DMS53 treated with DMSO at 0.1 percent for 48 hours (cell line): ENCODE results near the gene MRGPRF.

ENCODE experiments used
- DNase-seq: peaks from one replicate; lab custom pipeline; 2025; ENCODE audit not compliant: unreplicated experiment; lab: John Stamatoyannopoulos, UW

Gene MRGPRF

DNA sequence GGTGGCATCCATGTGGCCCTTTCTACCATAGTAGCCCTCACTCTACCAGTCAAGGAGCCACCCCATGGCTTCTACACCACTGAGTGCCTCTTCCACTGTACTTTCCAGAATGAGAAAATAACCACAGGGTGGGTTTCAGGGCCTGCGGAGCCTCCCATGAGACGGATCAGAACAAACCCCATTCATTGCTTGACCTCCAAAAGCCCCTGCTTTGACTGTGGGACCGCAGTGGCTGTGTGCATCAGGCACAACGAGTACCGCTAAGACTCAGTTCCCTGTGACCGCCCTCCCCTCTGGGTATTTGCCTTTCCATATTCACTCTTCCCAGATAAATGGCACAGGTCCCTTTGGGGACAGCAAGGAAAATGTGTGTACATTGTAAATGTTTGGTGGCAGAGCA, 11.5 kb upstream of the MRGPRF start:
- no peak for DNase-seq

DNA sequence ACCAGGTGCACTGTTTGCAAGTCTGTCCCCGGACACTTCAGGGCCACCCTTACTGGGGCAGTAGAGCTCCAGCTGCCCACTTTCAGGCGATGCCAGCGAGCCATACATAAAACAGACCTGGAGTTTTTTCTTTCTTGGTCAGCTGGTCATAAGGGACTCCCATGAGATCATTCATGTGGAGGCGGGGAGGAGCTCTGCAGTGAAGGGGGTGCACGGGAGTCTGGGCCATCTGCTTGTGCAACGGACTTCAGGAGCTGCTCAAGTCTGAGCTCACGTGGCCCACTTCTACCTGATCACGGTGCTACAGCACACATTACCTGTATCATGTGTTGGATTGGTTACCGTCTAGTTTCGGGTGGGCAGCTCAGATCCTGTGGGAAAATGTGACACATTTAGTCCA, 9.2 kb upstream of the MRGPRF start:
- no peak for DNase-seq

DNA sequence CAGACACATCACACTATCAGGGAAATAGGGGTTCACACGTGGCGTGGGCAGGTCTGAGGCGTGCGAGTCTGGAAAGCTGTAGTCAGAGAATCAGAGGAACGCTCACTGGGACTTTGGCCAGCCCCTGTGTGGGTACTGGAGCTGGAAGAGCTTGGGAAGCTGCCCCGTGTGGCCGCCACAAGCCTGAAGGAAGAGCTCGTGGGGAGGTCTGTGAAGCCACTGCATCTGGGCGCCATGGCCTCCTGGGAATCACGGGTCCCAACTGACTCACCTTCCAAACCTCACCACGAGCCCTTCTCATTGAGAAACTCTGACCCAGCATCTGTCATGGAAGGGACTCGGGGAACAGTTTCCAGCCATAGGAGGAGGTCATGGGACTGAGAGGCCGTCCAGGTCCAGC, 5.9 kb upstream of the MRGPRF start:
- DNase-seq = no peak

DNA sequence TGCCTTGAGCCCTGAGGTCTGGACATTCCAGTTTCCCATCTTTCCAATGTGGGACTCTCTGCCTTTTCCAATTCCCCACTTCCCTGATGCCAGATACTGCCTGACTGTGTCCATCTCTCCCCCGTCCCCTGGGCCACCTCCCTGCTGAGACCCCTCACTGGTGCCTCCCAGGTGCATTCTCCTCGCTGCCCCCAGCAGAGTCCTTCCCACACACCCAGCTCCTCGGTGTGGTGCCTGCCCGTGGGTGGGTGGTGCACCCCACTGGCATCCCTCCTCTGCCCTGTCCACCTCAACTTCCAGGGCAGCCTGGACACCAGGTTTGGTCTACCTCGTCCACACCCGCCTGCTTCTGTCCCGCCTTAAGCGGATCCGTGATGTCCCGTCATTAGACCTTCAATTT, 4.9 kb upstream of the MRGPRF start:
- DNase-seq = no peak

DNA sequence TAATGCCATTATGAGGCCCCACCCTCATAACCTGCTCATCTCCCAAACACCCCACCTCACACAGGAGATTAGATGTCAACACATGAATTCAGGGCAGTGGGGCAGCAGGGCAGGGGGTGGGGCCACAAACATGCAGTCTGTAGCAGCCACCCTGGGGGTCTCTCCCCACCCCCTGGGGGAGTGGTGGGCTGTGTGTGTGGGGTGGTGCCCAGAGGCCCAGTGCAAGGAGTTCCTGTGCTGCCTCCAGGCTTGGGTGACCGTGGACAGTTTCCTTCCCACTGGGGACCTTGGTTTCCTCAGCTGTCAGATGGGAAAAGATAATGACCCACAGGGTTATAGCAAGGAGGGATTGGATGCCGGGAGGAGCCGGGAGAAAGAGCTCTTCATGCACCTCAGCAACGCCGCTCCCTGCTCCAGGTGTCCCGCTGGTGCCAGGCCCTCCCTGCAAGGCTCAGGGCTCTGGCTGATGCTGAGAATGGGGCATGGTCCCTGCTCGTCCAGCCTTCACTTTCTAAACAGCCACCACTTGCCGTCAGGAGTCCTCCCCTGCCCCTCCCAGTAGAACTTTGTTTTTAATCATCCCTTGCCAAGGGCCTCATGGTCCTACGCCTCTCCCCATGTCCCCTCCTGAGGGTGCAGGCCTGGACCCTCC, 2.0 kb upstream of the MRGPRF start:
- DNase-seq = no peak

DNA sequence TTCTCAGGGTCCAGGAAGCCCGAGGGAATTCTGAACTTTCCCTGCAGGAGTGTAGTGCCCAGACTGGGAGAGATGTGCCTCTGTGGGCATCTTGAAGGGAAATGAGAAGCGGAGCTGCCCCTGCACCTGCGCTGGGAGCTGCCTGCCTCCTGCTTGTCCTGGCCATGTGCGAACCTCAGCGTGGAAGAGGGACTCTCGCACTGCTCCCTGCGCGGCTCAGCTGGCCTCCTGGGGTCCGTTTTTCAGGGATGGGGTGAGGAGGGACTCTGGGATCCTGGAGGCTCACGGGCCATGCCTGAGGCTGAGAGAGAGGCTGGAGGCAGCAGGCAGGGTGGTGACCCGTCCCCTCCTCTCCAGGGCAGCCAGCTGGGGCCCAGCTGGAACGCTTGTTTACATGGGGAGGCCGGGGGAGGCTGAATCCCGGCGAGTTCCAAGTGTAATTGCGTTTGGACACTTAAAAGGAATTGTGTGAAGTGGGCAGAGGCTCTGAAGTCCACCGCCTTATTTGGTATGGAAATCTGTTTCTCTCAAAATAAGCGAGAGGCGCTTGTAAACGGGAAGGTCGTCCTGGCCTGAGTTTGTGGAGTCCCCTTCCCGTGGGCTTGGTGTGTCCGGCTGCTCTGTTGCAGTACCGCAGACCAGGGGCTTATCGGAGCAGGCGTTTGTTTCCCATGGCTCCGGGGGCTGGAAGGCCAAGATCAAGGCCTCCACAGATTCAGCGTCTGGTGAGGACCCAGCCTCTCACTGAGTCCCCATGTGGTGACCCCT, 1.2 kb upstream of the MRGPRF start:
- DNase-seq = no peak

DNA sequence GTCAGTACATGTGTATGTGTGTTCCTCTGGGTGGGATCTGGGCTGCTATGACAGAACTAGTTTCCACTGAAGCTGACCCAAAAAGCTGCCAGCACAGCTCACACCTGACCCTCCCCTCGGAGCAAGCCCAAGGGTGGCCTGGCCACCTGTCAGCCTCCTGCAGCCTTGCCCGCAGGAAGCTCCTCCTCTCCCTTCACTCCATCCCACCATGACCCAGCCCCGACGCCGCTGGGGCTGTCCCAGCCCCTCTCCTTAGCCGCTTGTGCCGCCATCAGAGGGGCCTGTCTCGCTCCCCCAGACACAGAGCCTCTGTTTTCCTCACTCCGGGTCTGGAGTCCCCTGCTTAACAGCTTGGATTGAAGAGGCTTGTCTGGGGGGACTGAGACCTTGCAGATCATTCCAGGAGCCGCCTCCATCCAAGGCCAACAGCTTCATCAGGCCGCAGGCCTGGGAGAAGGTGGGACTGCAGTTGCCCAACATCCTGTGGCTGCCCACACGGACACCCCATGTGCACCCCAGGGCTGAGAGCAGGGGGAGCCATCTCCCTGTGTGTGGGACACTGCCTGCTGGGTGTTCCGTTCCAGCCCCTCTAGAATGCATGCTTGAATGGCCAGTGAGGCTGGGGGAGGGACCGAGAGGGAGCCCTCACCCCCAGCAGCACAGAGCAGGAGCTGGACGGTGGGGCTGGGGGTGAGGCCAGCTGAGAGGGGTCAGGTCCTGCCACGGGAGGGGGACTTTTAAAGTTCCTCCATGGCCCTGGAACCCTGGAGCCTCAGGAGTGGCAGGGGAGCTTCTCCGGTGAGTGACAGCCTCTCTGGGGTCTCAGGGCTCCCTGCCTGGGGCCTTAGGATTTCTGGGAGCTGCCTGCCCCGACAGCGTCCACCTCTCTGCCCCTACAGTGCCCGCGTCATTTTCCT, 696 bp downstream of the MRGPRF start:
- no peak for DNase-seq

DNA sequence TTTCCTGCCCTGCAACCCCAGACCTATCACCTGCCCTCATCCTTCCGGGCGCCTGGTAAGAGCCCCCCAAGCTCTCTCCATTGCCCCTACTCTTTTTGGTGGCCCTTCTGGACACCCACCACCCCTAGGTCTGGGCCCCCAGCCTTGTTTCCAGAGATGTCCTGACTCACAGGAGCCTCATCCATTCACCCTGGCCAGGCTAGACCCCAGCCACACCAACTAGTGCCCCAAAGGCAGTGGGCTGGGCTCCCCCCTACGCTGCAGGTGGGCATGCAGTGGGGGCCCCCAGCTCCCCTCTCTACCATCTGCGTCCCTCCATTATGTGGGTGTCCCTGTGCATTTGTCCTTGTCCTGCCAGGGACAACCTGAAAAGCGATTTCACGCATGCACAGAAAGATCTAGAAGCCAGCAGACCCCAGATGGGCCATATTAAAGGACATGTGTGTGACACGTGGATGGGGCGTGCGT, 1.4 kb downstream of the MRGPRF start:
- DNase-seq = no peak

DNA sequence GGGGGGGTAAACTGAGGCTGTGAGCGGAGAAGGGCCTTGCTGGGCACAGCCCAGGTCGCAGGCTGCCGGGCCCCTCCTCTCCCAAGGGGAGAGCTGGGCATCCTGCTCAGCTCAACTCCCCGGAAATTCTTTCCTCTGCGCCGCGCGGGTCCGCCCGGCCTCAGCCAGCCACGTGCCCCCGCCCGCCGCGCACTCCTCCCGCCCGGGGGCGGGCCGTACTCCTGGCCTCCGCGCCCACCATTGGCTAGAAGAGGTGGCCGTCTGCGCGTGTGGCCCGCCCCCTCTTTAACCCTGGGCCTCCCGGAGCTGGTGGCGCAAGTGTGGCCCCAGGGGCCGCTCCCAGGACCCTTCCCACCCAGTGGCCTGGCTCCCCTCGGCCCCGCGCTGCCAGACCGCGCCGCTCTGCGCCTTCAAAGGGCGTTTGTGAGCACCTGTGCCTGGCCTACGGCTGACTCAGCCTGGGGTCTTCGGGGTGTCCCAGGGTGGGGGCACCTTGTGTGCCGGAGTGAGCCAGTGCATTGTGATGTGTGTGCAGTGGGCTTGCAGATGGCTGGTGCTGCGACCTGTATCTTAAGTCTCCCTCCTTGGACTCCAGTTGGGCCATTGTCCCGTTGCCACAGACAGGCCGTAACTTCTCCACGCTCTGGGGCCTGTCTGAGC, 2.0 kb downstream of the MRGPRF start:
- no peak for DNase-seq

DNA sequence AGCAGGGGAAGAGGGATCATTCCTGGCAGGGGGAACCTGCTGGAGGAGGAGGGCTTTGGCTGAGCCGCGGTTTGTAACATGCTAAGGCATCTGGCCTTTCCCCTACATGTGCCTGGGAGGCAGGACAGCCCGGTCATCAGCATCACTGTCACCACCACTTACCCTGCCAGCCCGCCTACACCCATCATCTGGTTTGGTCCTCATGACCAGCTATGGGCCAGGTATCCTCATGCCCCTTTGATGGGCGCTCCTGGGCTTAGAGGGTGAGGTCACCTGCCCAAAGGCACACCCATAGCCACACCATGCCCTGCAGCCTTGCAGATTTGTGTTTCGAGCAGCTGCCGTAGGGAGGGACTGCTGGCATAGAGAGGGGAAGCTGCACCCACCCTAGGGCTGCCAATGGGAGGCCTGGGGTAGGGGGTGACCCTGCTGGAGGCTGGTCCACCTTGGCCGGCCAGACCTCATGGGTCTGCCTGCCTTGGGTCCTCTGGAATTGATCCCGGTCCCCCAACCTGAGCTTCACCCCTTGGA, 2.6 kb downstream of the MRGPRF start:
- no peak for DNase-seq

DNA sequence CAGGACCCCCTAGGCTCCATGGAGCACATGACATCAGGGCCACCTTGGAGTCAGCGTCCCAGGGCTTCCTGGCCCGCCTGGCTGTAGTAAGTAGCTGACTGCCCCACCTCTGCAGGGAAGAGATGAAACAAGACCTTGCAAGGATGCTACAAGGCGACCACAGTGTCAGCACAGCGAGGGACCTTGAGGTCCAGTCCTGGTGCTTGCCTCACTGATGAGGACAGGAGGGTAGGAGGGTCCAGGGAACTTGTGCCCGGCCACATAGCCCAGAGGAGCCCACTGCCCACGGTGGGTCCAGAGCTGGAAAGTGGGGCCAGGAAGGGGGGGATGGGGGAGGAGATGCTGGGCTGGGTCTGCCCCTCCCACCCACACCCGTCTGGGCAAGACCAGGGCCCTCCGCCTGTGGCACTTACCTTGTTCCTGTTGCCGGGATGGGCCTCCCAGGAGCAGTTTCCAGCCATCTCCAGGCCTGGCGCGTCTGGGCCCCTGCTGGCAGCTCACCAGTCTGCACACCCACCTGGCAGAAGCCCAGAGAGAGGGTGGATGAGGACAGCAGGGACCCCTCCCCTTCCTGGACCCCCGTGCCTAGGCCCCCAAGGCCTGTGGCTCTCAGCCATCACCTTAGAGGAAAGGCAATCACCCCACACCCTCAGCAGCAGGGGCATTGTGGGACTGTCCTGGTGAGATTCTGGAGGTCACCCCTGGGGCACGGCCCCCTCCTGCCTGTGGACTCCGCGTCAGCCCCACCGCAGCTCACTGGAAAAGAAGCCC, 3.4 kb downstream of the MRGPRF start:
- DNase-seq = no peak

DNA sequence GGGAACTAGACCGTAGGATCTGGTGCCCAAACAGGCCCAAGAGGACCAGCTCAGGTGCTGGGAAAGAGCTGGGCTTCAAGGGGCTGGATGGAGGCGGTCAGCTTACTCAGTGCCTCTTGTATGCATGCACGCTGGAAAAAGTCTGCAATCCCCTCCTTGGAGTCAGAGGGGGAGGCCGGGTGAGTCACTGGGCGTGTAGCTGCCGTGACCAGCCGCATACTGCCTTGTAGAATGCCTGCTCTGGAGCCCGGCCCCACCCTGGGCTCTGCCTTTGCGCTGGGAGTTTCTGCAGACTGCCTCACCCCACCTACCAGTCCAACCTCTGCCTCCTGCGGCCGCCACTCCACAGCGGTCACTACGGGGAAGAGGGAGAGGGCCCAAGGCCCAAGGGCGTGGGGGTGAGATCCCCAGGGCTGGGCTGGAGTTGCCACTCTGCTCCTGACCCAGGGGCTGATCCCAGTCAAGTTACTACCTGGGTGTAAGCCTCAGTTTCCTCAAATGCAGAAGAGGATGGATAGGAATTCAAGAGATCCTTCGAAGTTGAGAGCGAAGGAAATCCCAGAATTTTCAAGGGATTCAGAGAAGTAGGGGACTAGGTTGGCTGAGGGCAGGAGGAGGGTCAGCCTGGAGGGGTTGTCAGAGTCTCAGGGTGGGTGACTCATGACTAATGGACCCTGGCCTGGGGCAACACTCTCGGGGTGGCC, 4.2 kb downstream of the MRGPRF start:
- no peak for DNase-seq

DNA sequence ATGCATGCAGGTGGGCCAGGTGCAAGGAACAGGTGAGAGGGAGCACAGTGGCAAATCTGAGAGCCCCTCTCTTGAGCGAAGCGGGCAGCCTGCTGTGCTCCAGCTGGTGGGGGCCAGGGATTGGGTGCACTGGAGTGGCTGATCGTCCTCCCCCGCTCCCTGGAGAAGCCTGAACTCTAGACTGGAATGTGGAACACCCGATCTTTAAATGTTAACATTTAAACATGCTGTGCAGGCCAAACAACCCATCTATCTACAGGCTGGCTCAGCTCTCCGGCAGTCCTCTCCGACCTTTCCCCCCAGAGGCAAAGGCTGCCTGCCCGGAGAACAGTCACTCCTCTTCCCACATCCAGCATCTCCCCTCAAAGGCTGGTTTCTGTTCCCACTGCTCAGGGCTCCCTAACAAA, 5.1 kb downstream of the MRGPRF start:
- no peak for DNase-seq

DNA sequence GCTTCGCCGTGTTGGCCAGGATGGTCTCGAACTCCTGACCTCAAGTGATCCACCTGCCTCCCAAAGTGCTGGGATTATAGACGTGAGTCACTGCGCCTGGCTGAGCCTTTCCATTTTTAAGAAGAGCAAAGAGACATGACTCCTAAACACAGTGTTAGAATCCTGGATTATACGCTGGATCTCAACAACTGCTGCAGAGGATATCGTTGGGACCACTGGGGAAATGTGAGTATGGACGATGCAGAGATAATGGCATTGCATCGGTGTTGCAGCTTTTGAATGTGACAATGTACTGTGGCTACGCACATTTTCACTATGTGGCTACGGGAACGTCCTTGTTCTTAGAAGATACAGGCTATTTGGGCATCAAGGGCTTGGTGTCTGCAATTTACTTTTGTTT, 6.2 kb downstream of the MRGPRF start:
- no peak for DNase-seq

DNA sequence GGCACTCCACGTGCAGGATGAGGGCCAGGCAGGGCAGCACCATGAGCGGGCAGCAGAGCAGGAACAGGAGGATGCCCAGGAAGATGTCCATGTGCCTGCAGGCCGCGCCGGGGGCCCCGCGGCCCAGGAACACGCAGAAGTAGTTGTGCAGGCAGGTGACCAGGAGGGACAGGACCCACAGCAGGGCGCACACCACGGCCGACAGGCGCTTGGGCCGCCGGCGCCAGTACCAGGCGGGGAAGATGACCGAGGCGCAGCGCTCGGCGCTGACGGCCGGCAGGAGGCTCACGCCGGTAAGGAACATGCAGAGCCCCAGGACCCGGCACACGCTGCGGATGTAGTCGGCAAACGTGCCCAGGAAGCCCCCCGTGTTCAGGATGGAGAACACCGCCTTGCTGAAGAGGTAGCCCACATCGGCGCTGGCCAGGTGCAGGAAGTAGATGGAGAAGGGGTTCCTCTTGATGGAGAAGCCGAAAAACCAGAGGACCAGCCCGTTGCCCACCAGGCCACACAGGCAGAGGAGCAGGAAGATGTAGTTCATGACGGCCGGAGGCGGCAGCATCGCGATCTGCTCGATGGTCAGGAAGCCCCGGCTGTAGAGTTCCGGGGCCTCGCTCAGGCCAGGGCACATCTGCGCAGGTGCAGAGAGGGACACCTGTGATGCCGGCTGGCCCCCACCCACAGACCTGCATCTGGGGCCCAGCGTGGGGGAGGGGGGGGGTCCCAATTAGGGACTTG, 7.2 kb downstream of the MRGPRF start:
- DNase-seq = no peak

DNA sequence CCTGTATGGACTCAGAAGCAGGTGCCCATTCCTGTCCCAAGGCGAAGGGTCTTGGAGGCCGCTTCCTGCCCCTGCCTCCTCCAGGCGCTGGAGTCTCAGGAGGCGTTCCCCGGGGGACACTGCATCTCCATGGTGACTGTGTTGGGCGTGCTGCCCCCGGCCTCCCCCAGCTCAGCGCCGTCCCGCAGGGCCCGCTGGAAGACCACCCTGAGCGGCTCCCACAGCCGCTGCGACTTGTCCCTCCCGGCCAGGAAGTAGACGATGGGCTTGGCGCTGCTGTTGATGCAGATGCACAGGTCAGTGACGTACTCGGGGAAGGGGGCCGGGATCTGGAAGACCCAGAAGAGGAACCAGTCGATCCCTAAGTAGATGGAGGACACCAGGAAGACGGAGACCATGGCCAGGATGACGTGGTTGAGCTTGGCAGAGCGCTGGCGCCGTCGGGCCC, 7.8 kb downstream of the MRGPRF start:
- no peak for DNase-seq

DNA sequence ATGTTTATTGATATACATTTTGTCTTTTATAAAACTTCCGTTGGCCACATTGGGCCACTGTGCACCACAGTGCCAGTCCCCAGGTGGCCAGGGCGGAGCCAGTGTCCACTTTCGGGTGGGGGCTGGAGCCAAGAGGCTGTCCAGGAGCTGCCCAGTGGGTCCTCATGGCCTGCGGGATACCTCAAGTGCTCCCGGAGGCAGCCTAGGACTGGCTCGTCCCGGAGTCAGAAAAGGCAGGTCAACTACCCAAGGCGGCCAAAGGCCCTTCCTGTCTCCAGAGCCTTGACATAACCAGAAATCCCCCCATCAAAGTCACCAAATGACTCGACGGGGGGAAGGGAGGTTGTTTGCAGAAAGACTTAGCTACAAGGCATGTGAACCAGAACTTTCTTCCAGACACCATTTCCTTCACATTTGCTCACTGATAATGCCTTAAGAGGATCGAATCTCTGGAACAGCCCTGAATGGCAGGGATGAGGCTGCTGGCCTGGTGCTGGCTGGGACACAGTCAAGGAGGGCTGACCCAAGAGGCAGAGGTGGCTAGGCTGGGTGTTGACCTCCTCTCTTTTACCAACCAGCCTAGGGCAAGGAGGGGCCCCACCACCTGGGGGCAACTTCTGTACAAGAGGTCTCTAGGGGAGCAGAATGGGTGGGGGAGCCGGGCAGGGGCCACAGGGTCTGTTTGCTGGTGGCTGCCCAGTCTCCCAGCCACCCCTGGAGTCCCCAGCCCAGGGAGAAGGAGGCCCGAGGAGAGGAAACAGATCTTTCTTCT, 8.4 kb downstream of the MRGPRF start:
- DNase-seq = no peak

DNA sequence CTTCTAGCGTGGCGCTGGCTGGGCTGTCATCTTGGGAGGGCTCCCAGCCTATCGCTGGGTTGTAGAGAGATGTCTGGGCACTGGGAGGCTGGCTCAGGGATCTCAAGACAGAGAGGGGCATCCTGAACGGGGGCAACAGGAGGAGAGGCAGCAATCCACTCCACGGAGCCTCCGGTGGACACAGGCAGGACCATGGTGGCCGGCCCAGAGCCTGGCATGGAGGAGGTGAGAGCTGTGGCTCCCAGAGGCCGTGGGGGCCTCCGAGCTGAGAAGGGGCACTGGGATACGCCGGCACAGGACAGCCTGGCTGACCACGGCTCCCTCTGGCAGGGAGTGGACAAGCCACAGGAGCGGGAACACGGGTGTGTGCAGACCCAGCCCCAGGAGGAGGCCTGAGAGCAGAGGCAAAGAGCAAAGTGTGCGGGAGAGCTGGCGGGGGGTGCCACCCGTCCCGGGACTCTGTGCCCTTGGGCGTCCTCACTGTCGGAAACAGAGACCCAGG, 9.1 kb downstream of the MRGPRF start:
- no peak for DNase-seq
